Measurements from ENCODE around the gene RECQL5. TPM values are rescaled to one million over a fixed set of nuclear protein-coding genes. Genes with fewer than 3 reads are reported as not detected.

Gene RECQL5
- total RNA-seq (11.8 and 23.1 TPM in 2 replicates), polyA plus RNA-seq (44.4 and 79.6 TPM in 2 replicates)

- peak within 1 kb of the TSS; percentile 83 for H3K27ac ChIP-seq
- no peaks in the 10 kb centered on the region for H4K20me1 ChIP-seq (ENCODE audit: insufficient read depth, poor library complexity, severe bottlenecking)
- peak within 1 kb of the TSS; percentile 92 for H3K4me2 ChIP-seq
- H3K4me3 ChIP-seq: peak within 1 kb of the TSS; percentile 75
- H3K4me1 ChIP-seq (ENCODE audit: insufficient read depth): peaks cover 10% of the 10 kb centered on the region
- DNase-seq (ENCODE audit: low spot score): peak; percentile 99
- no peaks in the 10 kb centered on the region for H3K36me3 ChIP-seq (replicated peaks; ENCODE audit: insufficient read depth, low read depth)
- no peaks in the 10 kb centered on the region for H3K27me3 ChIP-seq
- H3K9me3 ChIP-seq (ENCODE audit: low read depth): no peaks in the 10 kb centered on the region
- no peaks in the 10 kb centered on the region for H3K9me2 ChIP-seq (replicated peaks; ENCODE audit: insufficient read depth)
- WGBS (ENCODE audit: low lambda C conversion rate, missing lambda C conversion rate): under 1% methylated on average over 55 of the region's 55 CpGs
- H2AFZ ChIP-seq: peak within 1 kb of the TSS; percentile 63
- TF ChIP-seq EZH2phosphoT487 (IDR thresholded peaks at IDR 0.05; ENCODE audit: low read depth, severe bottlenecking, unreplicated experiment) (no peak), CTCF (IDR thresholded peaks at IDR 0.05; ENCODE audit: poor library complexity) (no peak), EZH2 (IDR thresholded peaks at IDR 0.05; ENCODE audit: borderline replicate concordance) (no peak)
- peaks cover 67% of the 10 kb centered on the region for H3K79me2 ChIP-seq
These were observed at the start of gene RECQL5, which contains the start of gene SAP30BP for GRCh38 chr17:75666959-75667790. Gene RECQL5, minus strand, starts transcription at chr17:75667154. Its CDS starts 597 bp downstream, at chr17:75666557. Gene SAP30BP, plus strand, starts transcription at chr17:75667338. Its CDS starts 35 bp downstream, at chr17:75667373.

GRCh38 chr17:75712446-75712845 lies 45.5 kb upstream of the RECQL5 start:
- no peaks in the 10 kb centered on the region for H4K20me1 ChIP-seq (ENCODE audit: insufficient read depth, poor library complexity, severe bottlenecking)
- H3K27ac ChIP-seq: no peak overlapping the region
- H3K4me3 ChIP-seq: no peak overlapping the region
- no peaks in the 10 kb centered on the region for H3K9me3 ChIP-seq (ENCODE audit: low read depth)
- no peaks in the 10 kb centered on the region for H3K36me3 ChIP-seq (replicated peaks; ENCODE audit: insufficient read depth, low read depth)
- no peaks in the 10 kb centered on the region for H3K4me1 ChIP-seq (ENCODE audit: insufficient read depth)
- no peak overlapping the region for H3K4me2 ChIP-seq
- H2AFZ ChIP-seq: no peak overlapping the region
- WGBS (ENCODE audit: low lambda C conversion rate, missing lambda C conversion rate): 89% methylated on average over 2 of the region's 2 CpGs
- DNase-seq (ENCODE audit: low spot score): no peak
- no peak for TF ChIP-seq EZH2 (IDR thresholded peaks at IDR 0.05; ENCODE audit: borderline replicate concordance)
- TF ChIP-seq EZH2phosphoT487 (IDR thresholded peaks at IDR 0.05; ENCODE audit: low read depth, severe bottlenecking, unreplicated experiment): no peak
- no peak for TF ChIP-seq CTCF (IDR thresholded peaks at IDR 0.05; ENCODE audit: poor library complexity)
- H3K27me3 ChIP-seq: no peaks in the 10 kb centered on the region
- no peaks in the 10 kb centered on the region for H3K79me2 ChIP-seq
- no peaks in the 10 kb centered on the region for H3K9me2 ChIP-seq (replicated peaks; ENCODE audit: insufficient read depth)

- Histone ChIP-seq H3K4me3 (no peak overlapping the region), H3K27ac (no peak overlapping the region), H3K4me2 (no peak overlapping the region), H3K4me1 (ENCODE audit: insufficient read depth) (no peaks in the 10 kb centered on the region), H3K9me3 (ENCODE audit: low read depth) (no peaks in the 10 kb centered on the region), H2AFZ (no peak overlapping the region), H4K20me1 (ENCODE audit: insufficient read depth, poor library complexity, severe bottlenecking) (no peaks in the 10 kb centered on the region), H3K36me3 (replicated peaks; ENCODE audit: insufficient read depth, low read depth) (peaks cover 6% of the 10 kb centered on the region), H3K9me2 (replicated peaks; ENCODE audit: insufficient read depth) (no peaks in the 10 kb centered on the region), H3K27me3 (no peaks in the 10 kb centered on the region), H3K79me2 (no peaks in the 10 kb centered on the region)
- 97% methylated on average over 12 of the region's 12 CpGs for WGBS (ENCODE audit: low lambda C conversion rate, missing lambda C conversion rate)
- TF ChIP-seq CTCF (IDR thresholded peaks at IDR 0.05; ENCODE audit: poor library complexity) (no peak), EZH2phosphoT487 (IDR thresholded peaks at IDR 0.05; ENCODE audit: low read depth, severe bottlenecking, unreplicated experiment) (no peak), EZH2 (IDR thresholded peaks at IDR 0.05; ENCODE audit: borderline replicate concordance) (no peak)
- no peak for DNase-seq (ENCODE audit: low spot score)
These were observed 40.2 kb upstream of the RECQL5 start for GRCh38 chr17:75707079-75707571.
